Mucosa of descending colon (tissue), 3 donors: ENCODE data around the gene RGS6. TPM values are rescaled to one million over a fixed set of nuclear protein-coding genes. Genes with fewer than 3 reads are reported as not detected.

Experiments used
- ATAC-seq: fragments of 200-7000 bp; cut with Tn5 transposase; one replicate; pipeline ENCODE4 v1.9.1; 2020; ENCODE audit warnings: mild to moderate bottlenecking, moderate library complexity
- DNase-seq, 3 donors: peaks; one replicate each; pipeline ENCODE4 v3.0.0-alpha.2; 2020
- H3K36me3 ChIP-seq: fragments of 200-600 bp; one replicate; pipeline ENCODE4 v1.8.0; 2021; ENCODE audit warnings: low read depth, mild to moderate bottlenecking
- H3K4me1 ChIP-seq: fragments of 200-600 bp; one replicate; pipeline ENCODE4 v1.8.0; 2021; ENCODE audit warnings: low read depth, mild to moderate bottlenecking
- H3K4me3 ChIP-seq: fragments of 200-600 bp; one replicate; pipeline ENCODE4 v1.8.0; 2021; ENCODE audit warnings: mild to moderate bottlenecking
- H3K9me3 ChIP-seq: fragments of 200-600 bp; one replicate; pipeline ENCODE4 v1.8.0; 2021; ENCODE audit warnings: mild to moderate bottlenecking
- CTCF ChIP-seq: fragments of 200-600 bp; IDR thresholded peaks from one replicate; pipeline ENCODE4 v1.8.0; 2022; ENCODE audit warnings: antibody characterized with exemption, mild to moderate bottlenecking
- intact Hi-C, 2 donors: fragments of 100-400 bp; cut with DNase I in 1 of 2; cut with micrococcal nuclease in 1 of 2; formaldehyde crosslinking; loops; one replicate each; pipeline versions ENCODE4 v1.11.0 to v1.11.1; 2022; cut with DNase I, micrococcal nuclease
- total RNA-seq, 3 donors: library from RNA; stranded (reverse); fragmentation: NEBNext Ultra II Directional in 2 of 3; extraction: Animal tissue kit (Norgen Biotek cat#: 25700) in 2 of 3; gene quantifications; one replicate each; pipeline versions ENCODE4 v1.2.1 to v1.2.4, GENCODE V29; 2021 to 2023
- donor health status: DM: no; HTN: no; CAD: no; lungs with moderate emphysema.
- donor health status: DM: no; HTN: no; CAD: no.
- donor health status: DM: no; HTN: yes; CAD: no.

RGS6 gene
- total RNA-seq, 3 donors from 2014 or later = 0.66 to 2.5 (median 0.94) TPM

GRCh38 chr14:72172597-72172996 is 240.4 kb downstream of the RGS6 start:
- Histone ChIP-seq H3K9me3 (no peaks in the 10 kb centered on the region), H3K4me3 (no peak overlapping the region), H3K36me3 (no peaks in the 10 kb centered on the region), H3K4me1 (no peaks in the 10 kb centered on the region)
- intact Hi-C loops = no loop called here
- no peak for TF ChIP-seq CTCF
- no peak for DNase-seq
- no peak for ATAC-seq

GRCh38 chr14:72173038-72173720 is 240.9 kb downstream of the RGS6 start:
- Histone ChIP-seq H3K9me3 (no peaks in the 10 kb centered on the region), H3K4me3 (no peak overlapping the region), H3K36me3 (no peaks in the 10 kb centered on the region), H3K4me1 (no peaks in the 10 kb centered on the region)
- TF ChIP-seq CTCF = no peak
- DNase-seq (no peak), ATAC-seq (no peak)
- intact Hi-C loops = no loop called here

GRCh38 chr14:72177251-72177650 is 245.0 kb downstream of the RGS6 start:
- Histone ChIP-seq H3K36me3 (no peaks in the 10 kb centered on the region), H3K9me3 (peaks cover 11% of the 10 kb centered on the region), H3K4me3 (no peak overlapping the region), H3K4me1 (no peaks in the 10 kb centered on the region)
- DNase-seq (no peak), ATAC-seq (no peak)
- intact Hi-C loops = no loop called here
- no peak for TF ChIP-seq CTCF

GRCh38 chr14:72178517-72178916 is 246.3 kb downstream of the RGS6 start:
- intact Hi-C loops = no loop called here
- Histone ChIP-seq H3K9me3 (peaks cover 11% of the 10 kb centered on the region), H3K4me1 (no peaks in the 10 kb centered on the region), H3K36me3 (no peaks in the 10 kb centered on the region), H3K4me3 (no peak overlapping the region)
- no peak for TF ChIP-seq CTCF
- DNase-seq (no peak), ATAC-seq (no peak)

- DNase-seq (no peak), ATAC-seq (no peak)
- TF ChIP-seq CTCF = no peak
- H3K4me1 ChIP-seq = no peaks in the 10 kb centered on the region
- intact Hi-C loops = no loop called here
- peaks cover 11% of the 10 kb centered on the region for H3K9me3 ChIP-seq
- no peak overlapping the region for H3K4me3 ChIP-seq
- H3K36me3 ChIP-seq = no peaks in the 10 kb centered on the region
Observed at GRCh38 chr14:72182708-72183432, 250.6 kb downstream of the RGS6 start.
